Heart right ventricle (tissue), 16 donors: ENCODE data around the gene IL10RB. TPM values are rescaled to one million over a fixed set of nuclear protein-coding genes. Genes with fewer than 3 reads are reported as not detected.

Source experiments
- ATAC-seq, 8 donors: fragments of 200-7000 bp; cut with Tn5 transposase; one replicate each; pipeline ENCODE4 v1.9.1; 2020; ENCODE audit warnings: mild to moderate bottlenecking in 8 of 8, moderate library complexity in 8 of 8, moderate number of reproducible peaks in 1 of 8
- DNase-seq, 2 donors: peaks; one replicate each; pipeline ENCODE4 v3.0.0-alpha.2; 2020
- H3K27ac ChIP-seq, 10 donors: fragments of 200-600 bp; sonication (generic) in 2 of 10; one replicate each; pipeline versions ENCODE4 v1.5.0 to v1.8.0; 2020 to 2022; ENCODE audit warnings: mild to moderate bottlenecking in 3 of 10
- H3K27me3 ChIP-seq, 7 donors: fragments of 200-600 bp; one replicate each; pipeline ENCODE4 v1.8.0; 2021 to 2022; ENCODE audit warnings: mild to moderate bottlenecking in 2 of 7
- H3K36me3 ChIP-seq, 9 donors: fragments of 200-600 bp; sonication (generic) in 1 of 9; one replicate each; pipeline versions ENCODE4 v1.5.0 to v1.8.0; 2020 to 2022; ENCODE audit warnings: mild to moderate bottlenecking in 2 of 9
- H3K4me1 ChIP-seq, 9 donors: fragments of 200-600 bp; sonication (generic) in 1 of 9; one replicate each; pipeline versions ENCODE4 v1.5.0 to v1.8.0; 2020 to 2022; ENCODE audit warnings: mild to moderate bottlenecking in 4 of 9
- H3K4me3 ChIP-seq, 10 donors: fragments of 200-600 bp; sonication (generic) in 2 of 10; one replicate each; pipeline versions ENCODE4 v1.5.0 to v1.8.0; 2020 to 2022; ENCODE audit warnings: mild to moderate bottlenecking in 7 of 10, moderate library complexity in 2 of 10
- H3K9me3 ChIP-seq, 11 donors: fragments of 200-600 bp in 10 of 11; sonication (generic) in 2 of 11; one replicate each; pipeline versions ENCODE4 v1.5.0 to v1.8.0; 2013 to 2022; ENCODE audit warnings: mild to moderate bottlenecking in 2 of 11, control low read depth in 1 of 11, moderate library complexity in 1 of 11
- CTCF ChIP-seq, 9 donors: fragments of 200-600 bp; sonication (generic) in 2 of 9; IDR thresholded peaks; one replicate each; pipeline versions ENCODE4 v1.5.0 to v1.8.0; 2021 to 2022; ENCODE audit warnings: antibody characterized with exemption in 9 of 9, mild to moderate bottlenecking in 5 of 9, moderate library complexity in 1 of 9
- WGBS, 2 donors: extraction: QIAGEN DNeasy Blood & Tissue Kit; methylation state at CpG; one replicate each; pipeline ENCODE4 v1.1.7; 2013; ENCODE audit warnings: inconsistent platforms in 1 of 2; 5-methylcytosine and 5-hydroxymethylcytosine counted together
- intact Hi-C, 10 donors: fragments of 100-400 bp; cut with DNase I; formaldehyde crosslinking; loops; one replicate each; pipeline versions ENCODE4 v1.11.1 to v1.14.2; 2022
- polyA plus RNA-seq, 2 donors: library from polyadenylated mRNA; stranded (reverse); fragments of 200-250 nt; gene quantifications; one replicate each; pipeline ENCODE4 v1.2.3, GENCODE V29; 2013
- total RNA-seq, 10 donors: library from RNA; stranded (reverse); fragmentation: NEBNext Ultra II Directional in 3 of 10; extraction: Animal tissue kit (Norgen Biotek cat#: 25700) in 3 of 10; gene quantifications; one replicate each; pipeline versions ENCODE4 v1.2.1 to v1.2.4, GENCODE V29; 2021 to 2023
- donor health status: Arrhythmogenic right ventricular cardiomyopathy.
- donor health status: ischemic (EF 13 %, LVEDD 7.1; RV severe dilation, severe dysfunction).
- donor health status: healthy with polysubstance abuse.
- donor health status: DM: no; HTN: yes; CAD: no.
- donor health status: DM: no; HTN: no; CAD: no.
- donor health status: ischemic (EF 25% LVEDD 6.9; RV normal size, moderate dysfunction).
- donor health status: ischemic (EF 25% LVEDD 5.7; RV mildly dilated, moderate dysfunction).
- donor health status: healthy.
- donor health status: DM: yes; HTN: yes; CAD: no.
- donor health status: Ischemic cardiomyopathy.
- donor health status: ischemic (EF 35%, LVEDD 5.7; RV mildly dilated, moderate dysfunction).
- donor health status: nonischemic (EF 11% LVEDD 7.7; RV severe dilation, severe dysfunction).
- donor health status: DM: yes; HTN: yes; CAD: no.
- donor health status: PGD.
- donor health status: ischemic (EF 29% LVEDD 5.4; RV normal size, mild dysfunction).
- donor health status: nonischemic (EF 23%, LVEDD 6.1; RV moderate dilation, normal function).

Gene IL10RB
- total and polyA plus RNA-seq, 12 donors = 4.1 to 16.8 (median 7.2) TPM

- peaks cover 0 to 47% (median 27%) of the 10 kb centered on the region in 9 donors for H3K4me1 ChIP-seq
- TF ChIP-seq CTCF (IDR thresholded peaks at IDR 0.05) = no peak
- intact Hi-C loops = no loop called here
- no peaks in the 10 kb centered on the region for H3K9me3 ChIP-seq
- ATAC-seq = peak in 6 of 8 donors; percentile 44 to 73 (median 52)
- H3K4me3 ChIP-seq = no peak overlapping the region
- no peak for DNase-seq
- H3K27me3 ChIP-seq = no peaks in the 10 kb centered on the region
- WGBS, 2 donors = 73 to 74% methylated on average over 5 of the region's 5 CpGs
- H3K27ac ChIP-seq = peak overlapping the region in 6 of 10 donors; percentile 37 to 61 (median 48)
- H3K36me3 ChIP-seq = peaks cover 0 to 94% (median 40%) of the 10 kb centered on the region in 9 donors
Measured at GRCh38 chr21:33246506-33246905, 19.7 kb upstream of the IL10RB start.

GRCh38 chr21:33246963-33247362 lies 19.2 kb upstream of the IL10RB start:
- no peak for TF ChIP-seq CTCF (IDR thresholded peaks at IDR 0.05)
- WGBS, 2 donors = 92 to 94% methylated on average over 7 of the region's 7 CpGs

GRCh38 chr21:33247599-33247998 lies 18.6 kb upstream of the IL10RB start:
- H3K9me3 ChIP-seq = no peaks in the 10 kb centered on the region
- H3K27ac ChIP-seq = peak overlapping the region in 5 of 10 donors; percentile 12 to 59 (median 45)
- peaks cover 0 to 98% (median 47%) of the 10 kb centered on the region in 9 donors for H3K36me3 ChIP-seq
- 40 to 47% methylated on average over 6 of the region's 6 CpGs for WGBS, 2 donors
- no peak for DNase-seq
- intact Hi-C loops = no loop called here
- peaks cover 0 to 50% (median 29%) of the 10 kb centered on the region in 9 donors for H3K4me1 ChIP-seq
- ATAC-seq = peak in 3 of 8 donors; percentile 8 to 31 (median 23)
- no peak for TF ChIP-seq CTCF (IDR thresholded peaks at IDR 0.05)
- H3K27me3 ChIP-seq = no peaks in the 10 kb centered on the region
- no peak overlapping the region for H3K4me3 ChIP-seq

More at GRCh38 chr21:33246963-33247362, 19.2 kb upstream of the IL10RB start:
- intact Hi-C loops = no loop called here
- Histone ChIP-seq H3K9me3 (no peaks in the 10 kb centered on the region), H3K4me3 (no peak overlapping the region), H3K27ac (peak overlapping the region in 6 of 10 donors; percentile 37 to 61 (median 48)), H3K36me3 (peaks cover 0 to 96% (median 45%) of the 10 kb centered on the region in 9 donors), H3K27me3 (no peaks in the 10 kb centered on the region), H3K4me1 (peaks cover 0 to 46% (median 27%) of the 10 kb centered on the region in 9 donors)
- DNase-seq (no peak), ATAC-seq (no peak)

- TF ChIP-seq CTCF (IDR thresholded peaks at IDR 0.05) = no peak
- Histone ChIP-seq H3K27me3 (no peaks in the 10 kb centered on the region), H3K36me3 (peaks cover 0 to 100% (median 51%) of the 10 kb centered on the region in 9 donors), H3K4me3 (no peak overlapping the region), H3K9me3 (no peaks in the 10 kb centered on the region), H3K4me1 (peaks cover 0 to 48% (median 27%) of the 10 kb centered on the region in 9 donors), H3K27ac (no peak overlapping the region)
- ATAC-seq (peak in 1 of 8 donors; percentile 22), DNase-seq (no peak)
- intact Hi-C loops = no loop called here
- 70 to 79% methylated on average over 7 of the region's 7 CpGs for WGBS, 2 donors
Measured at GRCh38 chr21:33249331-33250002, 16.7 kb upstream of the IL10RB start.
